Activated CD4-positive, alpha-beta T cell treated with anti-CD3 and anti-CD28 coated beads, Interleukin-10, Interleukin-2, amounts not matched to agents 100 ng/mL and 50 ng/mL, durations not matched to agents 16 hours and 8 hours (primary cell): Measurements from ENCODE around the gene TPR.

Experiments used
- DNase-seq: peaks from one replicate; pipeline ENCODE4 v3.0.0-alpha.2; 2020

TPR gene

GRCh38 chr1:186326009-186326408 is 49.0 kb downstream of the TPR start:
- no peak for DNase-seq

GRCh38 chr1:186325239-186325638 is 49.8 kb downstream of the TPR start:
- peak; percentile 13 for DNase-seq

DNA sequence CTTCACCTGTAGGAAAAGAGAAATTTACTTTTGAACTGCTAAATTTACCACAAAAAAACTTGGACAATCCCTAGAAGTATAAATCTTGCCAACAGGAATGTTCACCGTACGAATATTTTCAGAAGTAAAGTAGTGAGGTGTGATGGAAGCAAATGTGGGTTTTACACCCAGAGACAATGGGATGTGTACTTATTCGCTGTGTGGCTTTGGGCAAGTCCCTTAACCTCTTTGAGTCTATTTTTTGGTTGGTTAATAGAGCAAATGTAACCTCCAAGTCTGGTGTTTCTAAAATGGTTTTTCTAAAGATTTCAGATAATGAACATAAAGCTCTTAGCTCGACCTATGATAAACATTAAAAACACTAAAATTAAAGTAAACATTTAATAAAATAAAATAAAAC is 51.2 kb downstream of the TPR start:
- DNase-seq, result no peak

GRCh38 chr1:186315570-186315969 is 59.5 kb downstream of the TPR start:
- no peak for DNase-seq

- DNase-seq, result no peak
These were observed 63.5 kb downstream of the TPR start for GRCh38 chr1:186311375-186312051.

DNA sequence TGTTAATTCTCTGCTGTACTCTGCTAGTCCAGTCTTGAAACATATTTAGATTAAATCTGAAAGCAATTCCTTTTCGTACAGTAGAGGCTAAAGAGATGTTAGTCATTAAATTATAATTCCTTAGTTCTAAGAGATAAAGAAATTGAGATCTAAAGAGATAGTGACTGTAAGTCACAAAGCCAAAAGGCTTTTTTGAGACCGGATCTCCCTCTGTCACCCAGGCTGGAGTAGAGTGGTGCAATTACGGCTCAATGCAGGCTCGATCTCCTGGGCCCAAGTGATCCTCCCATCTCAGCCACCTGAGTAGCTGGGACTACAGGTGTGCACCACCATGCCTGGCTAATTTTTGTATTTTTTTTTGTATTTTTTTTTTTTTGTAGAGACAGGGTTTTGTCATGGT is 64.7 kb downstream of the TPR start:
- DNase-seq, result no peak

- peak; percentile 34 for DNase-seq
These were observed 66.6 kb downstream of the TPR start for GRCh38 chr1:186308264-186309060.

DNA sequence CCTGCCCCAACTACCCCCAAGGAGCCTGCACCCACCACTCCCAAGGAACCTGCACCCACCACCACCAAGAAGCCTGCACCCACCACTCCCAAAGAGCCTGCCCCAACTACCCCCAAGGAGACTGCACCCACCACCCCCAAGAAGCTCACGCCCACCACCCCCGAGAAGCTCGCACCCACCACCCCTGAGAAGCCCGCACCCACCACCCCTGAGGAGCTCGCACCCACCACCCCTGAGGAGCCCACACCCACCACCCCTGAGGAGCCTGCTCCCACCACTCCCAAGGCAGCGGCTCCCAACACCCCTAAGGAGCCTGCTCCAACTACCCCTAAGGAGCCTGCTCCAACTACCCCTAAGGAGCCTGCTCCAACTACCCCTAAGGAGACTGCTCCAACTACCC is 67.6 kb downstream of the TPR start:
- no peak for DNase-seq

DNA sequence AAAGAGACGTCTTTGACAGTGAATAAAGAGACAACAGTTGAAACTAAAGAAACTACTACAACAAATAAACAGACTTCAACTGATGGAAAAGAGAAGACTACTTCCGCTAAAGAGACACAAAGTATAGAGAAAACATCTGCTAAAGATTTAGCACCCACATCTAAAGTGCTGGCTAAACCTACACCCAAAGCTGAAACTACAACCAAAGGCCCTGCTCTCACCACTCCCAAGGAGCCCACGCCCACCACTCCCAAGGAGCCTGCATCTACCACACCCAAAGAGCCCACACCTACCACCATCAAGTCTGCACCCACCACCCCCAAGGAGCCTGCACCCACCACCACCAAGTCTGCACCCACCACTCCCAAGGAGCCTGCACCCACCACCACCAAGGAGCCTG is 68.5 kb downstream of the TPR start:
- no peak for DNase-seq

GRCh38 chr1:186304982-186305949 is 69.8 kb downstream of the TPR start:
- DNase-seq, result peak; percentile 54

DNA sequence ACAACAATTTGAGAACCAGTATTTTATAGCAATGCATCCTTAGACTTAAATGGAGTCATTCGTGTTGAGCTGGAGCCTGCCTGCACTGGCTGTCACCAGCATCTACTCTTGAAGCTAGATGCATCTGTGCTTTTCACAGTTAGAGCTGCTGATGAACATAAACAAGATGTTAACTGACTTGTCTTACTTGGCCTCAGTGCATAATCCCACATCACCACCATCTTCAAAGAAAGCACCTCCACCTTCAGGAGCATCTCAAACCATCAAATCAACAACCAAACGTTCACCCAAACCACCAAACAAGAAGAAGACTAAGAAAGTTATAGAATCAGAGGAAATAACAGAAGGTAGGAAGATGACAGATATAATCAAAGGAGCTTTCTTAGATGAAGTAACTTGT is 71.1 kb downstream of the TPR start:
- no peak for DNase-seq

- no peak for DNase-seq
These were observed 72.6 kb downstream of the TPR start for GRCh38 chr1:186302381-186302920.

- DNase-seq, result peak; percentile 44
These were observed 73.6 kb downstream of the TPR start for GRCh38 chr1:186301448-186301847.

DNA sequence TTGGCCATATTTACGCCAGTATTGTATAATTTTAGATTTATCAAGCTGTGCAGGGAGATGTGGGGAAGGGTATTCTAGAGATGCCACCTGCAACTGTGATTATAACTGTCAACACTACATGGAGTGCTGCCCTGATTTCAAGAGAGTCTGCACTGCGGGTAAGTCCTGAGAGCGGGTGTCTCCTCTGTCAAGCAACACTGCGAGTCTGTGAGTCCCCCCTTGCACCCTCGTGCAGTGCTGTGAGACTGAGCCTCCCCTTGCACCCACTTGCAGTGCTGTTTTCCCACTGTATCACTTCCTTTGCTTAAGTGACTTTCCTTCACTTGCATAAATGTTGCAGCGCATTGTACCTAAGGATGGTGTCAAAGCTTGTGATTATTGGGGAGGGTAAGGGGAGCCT is 75.0 kb downstream of the TPR start:
- no peak for DNase-seq

- no peak for DNase-seq
These were observed 75.5 kb downstream of the TPR start for GRCh38 chr1:186299570-186299969.

DNA sequence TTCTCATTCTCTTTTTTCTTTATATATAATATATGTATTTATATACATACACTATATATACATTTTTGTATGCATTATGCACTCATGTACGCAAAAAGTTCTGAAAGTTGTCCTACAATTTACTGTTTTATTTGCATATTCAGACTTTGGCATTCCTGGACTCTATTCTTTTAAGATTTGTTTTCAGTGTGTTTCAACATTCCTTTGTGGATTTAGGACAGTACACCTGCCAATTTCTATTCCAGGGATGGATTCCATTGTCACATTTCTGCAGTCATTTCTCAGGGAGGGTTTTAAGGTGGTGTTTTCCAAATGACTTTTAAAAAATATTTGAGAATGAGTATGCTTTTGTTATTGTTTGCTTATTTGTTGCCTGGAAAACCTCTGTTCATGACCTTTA is 76.2 kb downstream of the TPR start:
- DNase-seq, result no peak

DNA sequence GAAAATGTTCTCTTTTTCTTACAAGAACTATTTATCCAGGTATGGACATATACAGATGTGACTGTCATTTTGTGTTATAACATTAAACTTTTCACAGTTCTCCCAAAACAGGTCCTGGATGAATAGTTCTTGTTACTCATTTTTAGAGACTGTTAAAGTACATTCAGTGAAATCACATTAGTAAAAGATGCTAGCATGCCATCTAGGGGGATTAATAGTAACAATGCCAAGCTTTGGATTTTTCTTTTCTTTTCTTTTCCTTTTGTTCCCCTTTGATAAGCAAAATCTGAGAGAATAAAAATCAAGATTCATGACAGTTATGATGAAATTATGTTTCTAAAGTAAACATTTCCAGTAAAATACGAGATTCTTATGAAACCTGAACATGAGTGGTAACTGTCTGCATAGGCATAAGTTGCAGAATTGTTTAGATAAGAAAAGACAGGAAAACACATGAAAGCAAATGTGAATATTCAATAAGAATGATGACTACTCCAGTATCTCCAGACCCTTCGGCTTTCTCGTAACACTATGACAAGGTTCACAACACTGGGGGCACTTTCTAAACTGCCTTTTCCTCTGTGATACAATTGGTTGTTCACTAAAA is 77.5 kb downstream of the TPR start:
- no peak for DNase-seq

DNA sequence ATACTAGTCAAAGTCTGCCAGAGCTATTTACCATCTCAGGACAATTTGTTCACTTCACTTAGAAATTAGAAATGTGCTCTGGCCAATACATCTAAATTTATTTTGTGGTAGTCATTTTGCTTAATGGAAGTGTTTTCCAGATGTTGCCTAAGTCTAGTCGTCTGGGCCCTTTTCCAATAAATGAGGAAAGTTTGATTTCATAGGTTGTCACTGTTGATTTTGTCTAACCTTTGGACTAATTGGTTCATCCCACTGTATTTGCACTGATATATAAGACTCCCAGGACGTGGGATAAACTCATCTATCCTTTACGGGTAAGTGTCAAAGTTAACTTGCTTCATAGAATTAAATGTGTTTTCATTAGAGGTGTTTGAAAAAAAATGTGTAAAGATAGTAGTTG is 79.1 kb downstream of the TPR start, which contains the start of gene PRG4:
PRG4 (plus strand) TSS at position 300 of the 400 bp plus-strand sequence.
- no peak for DNase-seq

- no peak for DNase-seq
These were observed 82.2 kb downstream of the TPR start for GRCh38 chr1:186292875-186293274.

GRCh38 chr1:186291271-186291670 is 83.8 kb downstream of the TPR start:
- DNase-seq, result no peak

- DNase-seq, result peak; percentile 67
These were observed 85.0 kb downstream of the TPR start for GRCh38 chr1:186289943-186290545.
